ENCODE data around the gene KCTD17. TPM values are rescaled to one million over a fixed set of nuclear protein-coding genes. Genes with fewer than 3 reads are reported as not detected.

Gene KCTD17
- total RNA-seq, 4 donors from 2014 or later = 32.4 to 58.0 (median 48.1) TPM

- no peak for TF ChIP-seq POLR2A (IDR thresholded peaks at IDR 0.05)
- no peak for TF ChIP-seq CTCF (IDR thresholded peaks at IDR 0.05)
- no peak for DNase-seq (ENCODE audit: low spot score in 2 of 2)
- no peak overlapping the region for H3K4me3 ChIP-seq (ENCODE audit: low read depth, poor library complexity, severe bottlenecking)
- WGBS, 2 donors = 71 to 73% methylated on average over 7 to 10 of the region's 10 CpGs
- intact Hi-C loops (cut with DNase I; ENCODE audit: low total_unique reads) = no loop called here
These were observed 26.0 kb upstream of the KCTD17 start for GRCh38 chr22:37025500-37026070.

DNA sequence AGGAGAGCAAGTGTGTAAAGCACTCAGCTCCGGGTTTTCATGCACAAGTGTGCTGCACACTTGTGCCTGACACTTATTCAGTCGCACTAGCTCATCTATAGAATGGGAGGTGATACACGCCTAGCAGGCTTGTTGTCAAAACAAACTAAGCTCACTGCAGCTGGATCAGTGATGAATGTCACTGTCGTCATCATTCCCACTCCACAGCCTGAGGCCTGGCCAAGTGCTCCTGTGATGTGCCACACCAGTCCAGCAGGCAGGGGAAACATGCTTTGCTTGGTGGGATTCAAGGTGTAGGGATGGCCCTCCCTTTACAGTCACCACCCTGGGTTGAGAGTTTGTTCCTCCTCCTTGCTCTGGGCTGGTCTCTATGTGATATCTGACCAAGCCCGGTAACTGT lies 25.2 kb upstream of the KCTD17 start:
- DNase-seq (ENCODE audit: low spot score in 2 of 2) = no peak
- intact Hi-C loops (cut with DNase I; ENCODE audit: low total_unique reads) = no loop called here
- 69 to 74% methylated on average over 5 of the region's 5 CpGs for WGBS, 2 donors
- TF ChIP-seq CTCF (IDR thresholded peaks at IDR 0.05) (no peak), POLR2A (IDR thresholded peaks at IDR 0.05) (no peak)
- H3K4me3 ChIP-seq (ENCODE audit: low read depth, poor library complexity, severe bottlenecking) = no peak overlapping the region

- intact Hi-C loops (cut with DNase I; ENCODE audit: low total_unique reads) = no loop called here
- no peak for DNase-seq (ENCODE audit: low spot score in 2 of 2)
- TF ChIP-seq CTCF (IDR thresholded peaks at IDR 0.05) (no peak), POLR2A (IDR thresholded peaks at IDR 0.05) (no peak)
- H3K4me3 ChIP-seq (ENCODE audit: low read depth, poor library complexity, severe bottlenecking) = no peak overlapping the region
- WGBS, 2 donors = 93 to 95% methylated on average over 7 of the region's 7 CpGs
These were observed 24.0 kb upstream of the KCTD17 start for GRCh38 chr22:37027556-37027955.

DNA sequence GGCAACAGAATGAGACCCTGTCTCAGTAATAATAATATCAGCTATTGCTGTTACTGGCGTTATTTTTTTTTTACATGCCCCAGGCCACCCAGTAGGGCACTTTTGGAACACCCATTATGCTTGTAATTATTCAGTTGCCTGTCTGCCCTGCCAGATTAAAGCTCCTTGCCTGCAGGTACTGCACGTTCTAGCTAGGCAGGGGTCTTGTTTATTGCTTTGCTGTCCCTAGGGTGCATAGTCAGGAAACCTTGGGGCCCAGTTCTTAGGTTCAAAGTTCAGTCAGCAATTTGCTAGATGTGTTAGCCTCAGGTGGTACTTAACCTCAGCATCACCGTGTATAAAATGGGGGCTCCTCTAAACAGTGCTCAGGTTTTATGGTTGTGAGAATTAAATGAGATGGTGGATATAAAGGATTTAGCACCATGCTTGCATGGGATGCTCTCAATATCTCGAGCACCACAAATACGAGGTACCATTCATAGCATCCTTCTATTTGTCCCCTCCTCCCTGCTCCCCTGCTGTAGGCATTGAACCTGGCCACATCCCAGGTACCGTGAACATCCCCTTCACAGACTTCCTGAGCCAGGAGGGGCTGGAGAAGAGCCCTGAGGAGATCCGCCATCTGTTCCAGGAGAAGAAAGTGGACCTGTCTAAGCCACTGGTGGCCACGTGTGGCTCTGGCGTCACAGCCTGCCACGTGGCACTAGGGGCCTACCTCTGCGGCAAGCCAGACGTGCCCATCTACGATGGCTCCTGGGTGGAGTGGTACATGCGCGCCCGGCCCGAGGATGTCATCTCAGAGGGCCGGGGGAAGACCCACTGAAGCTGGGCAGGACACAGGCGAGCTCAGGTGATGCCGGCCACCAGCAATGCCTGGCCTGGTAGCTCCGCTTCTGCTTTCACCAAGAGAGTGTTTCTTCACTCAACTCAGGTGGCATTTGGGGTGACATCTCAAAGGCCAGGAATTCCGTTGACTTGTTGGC lies 22.6 kb upstream of the KCTD17 start:
- no peak overlapping the region for H3K4me3 ChIP-seq (ENCODE audit: low read depth, poor library complexity, severe bottlenecking)
- TF ChIP-seq CTCF (IDR thresholded peaks at IDR 0.05) (no peak), POLR2A (IDR thresholded peaks at IDR 0.05) (no peak)
- intact Hi-C loops (cut with DNase I; ENCODE audit: low total_unique reads) = no loop called here
- no peak for DNase-seq (ENCODE audit: low spot score in 2 of 2)
- 88 to 90% methylated on average over 22 of the region's 22 CpGs for WGBS, 2 donors

DNA sequence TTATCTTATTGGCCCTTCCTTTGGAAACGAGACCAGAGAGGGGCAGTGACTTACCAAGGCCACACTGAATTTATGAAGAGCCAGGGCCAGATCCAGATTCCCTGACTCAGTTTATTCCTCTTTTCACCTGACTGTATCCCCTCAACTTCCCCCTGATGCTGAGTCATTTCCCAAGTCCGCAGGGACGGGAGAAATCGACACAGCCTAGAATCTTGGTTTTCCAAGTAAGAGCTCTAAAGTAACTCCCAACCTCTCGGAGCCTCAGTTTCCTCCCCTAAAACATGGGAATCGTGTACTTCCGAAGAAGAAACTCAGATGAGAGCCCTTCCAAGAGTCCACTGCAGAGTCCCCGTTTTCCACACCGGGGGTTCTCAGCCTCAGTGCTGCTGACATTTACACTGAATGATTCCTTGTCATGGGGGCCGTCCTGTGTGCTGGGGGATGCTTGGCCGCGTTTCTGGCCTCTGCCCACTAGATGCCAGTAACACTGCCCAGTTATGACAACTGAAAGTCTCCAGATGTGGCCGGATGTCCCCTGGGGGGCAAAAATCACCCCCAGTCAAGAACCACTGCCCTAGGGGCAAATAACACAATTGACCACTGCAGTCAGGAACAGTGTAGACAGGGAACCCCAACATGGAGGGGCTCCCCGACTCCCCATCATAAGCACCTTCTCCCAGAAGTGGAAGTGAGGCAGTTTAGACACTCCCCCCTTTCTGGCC lies 20.8 kb upstream of the KCTD17 start:
- no peak for TF ChIP-seq POLR2A (IDR thresholded peaks at IDR 0.05)
- no peak for TF ChIP-seq CTCF (IDR thresholded peaks at IDR 0.05)
- 78 to 80% methylated on average over 14 of the region's 14 CpGs for WGBS, 2 donors
- no peak for DNase-seq (ENCODE audit: low spot score in 2 of 2)
- intact Hi-C loops (cut with DNase I; ENCODE audit: low total_unique reads) = no loop called here
- H3K4me3 ChIP-seq (ENCODE audit: low read depth, poor library complexity, severe bottlenecking) = no peak overlapping the region

All from lower leg skin (tissue), 4 donors.